OCI-LY7 (cell line): ENCODE results near the gene NCK2.

Source experiments
- EZH2phosphoT487 ChIP-seq: fragments of 200-600 bp; sonication (generic); IDR thresholded peaks from 2 replicates; pipeline ENCODE4 v1.6.1; 2018; ENCODE audit warnings: low read depth, borderline replicate concordance, mild to moderate bottlenecking, mixed run types, antibody characterized with exemption, low read length, moderate library complexity, mixed read lengths
- TF ChIP-seq, protein P1 (sequence below): fragments of 200-600 bp; sonication (generic); conservative IDR thresholded peaks from 2 replicates; pipeline ENCODE4 v1.5.1; 2014; ENCODE audit warnings: mild to moderate bottlenecking, antibody characterized with exemption, low read length, moderate library complexity, mixed read lengths

GRCh38 chr2:105712166-105712915 lies 32.4 kb upstream of the NCK2 start:
- TF ChIP-seq, protein P1, sequence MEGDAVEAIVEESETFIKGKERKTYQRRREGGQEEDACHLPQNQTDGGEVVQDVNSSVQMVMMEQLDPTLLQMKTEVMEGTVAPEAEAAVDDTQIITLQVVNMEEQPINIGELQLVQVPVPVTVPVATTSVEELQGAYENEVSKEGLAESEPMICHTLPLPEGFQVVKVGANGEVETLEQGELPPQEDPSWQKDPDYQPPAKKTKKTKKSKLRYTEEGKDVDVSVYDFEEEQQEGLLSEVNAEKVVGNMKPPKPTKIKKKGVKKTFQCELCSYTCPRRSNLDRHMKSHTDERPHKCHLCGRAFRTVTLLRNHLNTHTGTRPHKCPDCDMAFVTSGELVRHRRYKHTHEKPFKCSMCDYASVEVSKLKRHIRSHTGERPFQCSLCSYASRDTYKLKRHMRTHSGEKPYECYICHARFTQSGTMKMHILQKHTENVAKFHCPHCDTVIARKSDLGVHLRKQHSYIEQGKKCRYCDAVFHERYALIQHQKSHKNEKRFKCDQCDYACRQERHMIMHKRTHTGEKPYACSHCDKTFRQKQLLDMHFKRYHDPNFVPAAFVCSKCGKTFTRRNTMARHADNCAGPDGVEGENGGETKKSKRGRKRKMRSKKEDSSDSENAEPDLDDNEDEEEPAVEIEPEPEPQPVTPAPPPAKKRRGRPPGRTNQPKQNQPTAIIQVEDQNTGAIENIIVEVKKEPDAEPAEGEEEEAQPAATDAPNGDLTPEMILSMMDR = no peak
- no peak for TF ChIP-seq EZH2phosphoT487
